GM19452 (cell line): ENCODE measurements around the gene TAF4B.
"Not testable (repeated sequence)": the region's sequence is repeated elsewhere in the genome, so short reads cannot be mapped to it uniquely, and the experiment has no call there.

ENCODE experiments used
- ATAC-seq: cut with Tn5 transposase; IDR thresholded peaks from one replicate; pipeline ENCODE4 v1.9.1; 2021; ENCODE audit not compliant: unreplicated experiment

Gene TAF4B, protein sequence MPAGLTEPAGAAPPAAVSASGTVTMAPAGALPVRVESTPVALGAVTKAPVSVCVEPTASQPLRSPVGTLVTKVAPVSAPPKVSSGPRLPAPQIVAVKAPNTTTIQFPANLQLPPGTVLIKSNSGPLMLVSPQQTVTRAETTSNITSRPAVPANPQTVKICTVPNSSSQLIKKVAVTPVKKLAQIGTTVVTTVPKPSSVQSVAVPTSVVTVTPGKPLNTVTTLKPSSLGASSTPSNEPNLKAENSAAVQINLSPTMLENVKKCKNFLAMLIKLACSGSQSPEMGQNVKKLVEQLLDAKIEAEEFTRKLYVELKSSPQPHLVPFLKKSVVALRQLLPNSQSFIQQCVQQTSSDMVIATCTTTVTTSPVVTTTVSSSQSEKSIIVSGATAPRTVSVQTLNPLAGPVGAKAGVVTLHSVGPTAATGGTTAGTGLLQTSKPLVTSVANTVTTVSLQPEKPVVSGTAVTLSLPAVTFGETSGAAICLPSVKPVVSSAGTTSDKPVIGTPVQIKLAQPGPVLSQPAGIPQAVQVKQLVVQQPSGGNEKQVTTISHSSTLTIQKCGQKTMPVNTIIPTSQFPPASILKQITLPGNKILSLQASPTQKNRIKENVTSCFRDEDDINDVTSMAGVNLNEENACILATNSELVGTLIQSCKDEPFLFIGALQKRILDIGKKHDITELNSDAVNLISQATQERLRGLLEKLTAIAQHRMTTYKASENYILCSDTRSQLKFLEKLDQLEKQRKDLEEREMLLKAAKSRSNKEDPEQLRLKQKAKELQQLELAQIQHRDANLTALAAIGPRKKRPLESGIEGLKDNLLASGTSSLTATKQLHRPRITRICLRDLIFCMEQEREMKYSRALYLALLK

DNA sequence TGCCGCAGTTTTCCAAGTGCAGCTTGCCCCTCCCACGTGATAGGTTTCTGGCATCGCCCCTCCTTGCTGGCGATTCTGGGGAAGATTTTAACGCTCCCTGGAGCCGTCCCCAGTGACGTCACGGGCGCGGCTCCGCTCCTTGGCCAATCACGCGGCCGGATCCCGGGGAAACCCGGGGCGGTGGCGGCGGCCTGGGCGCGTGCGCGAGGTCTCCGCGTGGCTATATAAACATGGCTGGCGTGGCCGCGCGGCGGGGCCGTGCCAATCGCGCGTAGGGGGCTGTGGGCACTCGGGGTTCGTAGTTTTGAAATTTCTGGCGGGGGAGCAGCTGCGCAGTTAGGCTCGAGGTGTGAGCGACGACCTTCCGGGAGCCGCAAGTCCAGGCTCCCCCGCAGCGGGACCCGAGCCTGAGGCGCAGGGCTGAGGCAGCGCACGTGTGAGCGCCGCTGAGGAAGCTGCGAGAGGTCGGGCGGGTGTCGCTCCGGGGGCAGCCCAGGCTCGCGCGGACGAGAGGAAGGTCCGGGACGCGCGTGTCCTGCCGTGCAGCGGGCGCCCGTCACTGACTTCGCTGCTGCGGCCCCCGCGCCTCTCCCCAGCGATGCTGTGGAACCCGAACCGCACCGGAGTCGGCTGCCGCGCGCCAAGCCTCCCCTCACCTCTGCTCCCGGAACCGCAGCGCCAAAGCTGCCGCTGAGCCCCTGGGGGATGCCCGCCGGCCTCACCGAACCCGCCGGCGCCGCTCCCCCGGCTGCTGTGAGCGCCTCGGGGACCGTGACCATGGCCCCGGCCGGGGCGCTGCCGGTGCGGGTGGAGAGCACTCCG is at the start of gene TAF4B:
Gene TAF4B, plus strand, starts transcription at position 217 of the 822 bp plus-strand sequence. Its CDS starts 489 bp downstream, at position 706.
- peak; percentile 90 for ATAC-seq

DNA sequence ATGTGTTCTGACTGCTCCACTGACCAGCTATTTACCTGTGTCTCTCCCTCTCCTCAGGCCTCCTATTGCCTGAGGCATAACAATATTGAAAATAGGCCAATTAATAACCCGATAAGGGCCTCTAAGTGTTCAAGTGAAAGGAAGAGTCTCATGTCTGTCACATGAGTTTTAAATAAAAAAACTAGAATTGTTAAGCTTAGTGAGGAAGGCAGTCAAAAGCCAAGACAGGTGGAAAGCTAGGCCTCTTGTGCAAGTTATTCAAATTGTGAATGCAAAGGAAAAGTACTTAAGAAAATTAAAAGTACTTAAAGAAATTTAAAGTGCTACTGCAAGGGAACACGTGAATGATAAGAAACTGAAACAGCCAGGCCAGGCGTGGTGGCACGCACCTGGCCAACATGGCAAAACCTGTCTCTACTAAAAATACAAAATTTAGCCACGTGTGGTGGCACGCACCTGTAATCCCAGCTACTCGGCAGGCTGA is 44.9 kb upstream of the TAF4B start:
- peak; percentile 65 for ATAC-seq

DNA sequence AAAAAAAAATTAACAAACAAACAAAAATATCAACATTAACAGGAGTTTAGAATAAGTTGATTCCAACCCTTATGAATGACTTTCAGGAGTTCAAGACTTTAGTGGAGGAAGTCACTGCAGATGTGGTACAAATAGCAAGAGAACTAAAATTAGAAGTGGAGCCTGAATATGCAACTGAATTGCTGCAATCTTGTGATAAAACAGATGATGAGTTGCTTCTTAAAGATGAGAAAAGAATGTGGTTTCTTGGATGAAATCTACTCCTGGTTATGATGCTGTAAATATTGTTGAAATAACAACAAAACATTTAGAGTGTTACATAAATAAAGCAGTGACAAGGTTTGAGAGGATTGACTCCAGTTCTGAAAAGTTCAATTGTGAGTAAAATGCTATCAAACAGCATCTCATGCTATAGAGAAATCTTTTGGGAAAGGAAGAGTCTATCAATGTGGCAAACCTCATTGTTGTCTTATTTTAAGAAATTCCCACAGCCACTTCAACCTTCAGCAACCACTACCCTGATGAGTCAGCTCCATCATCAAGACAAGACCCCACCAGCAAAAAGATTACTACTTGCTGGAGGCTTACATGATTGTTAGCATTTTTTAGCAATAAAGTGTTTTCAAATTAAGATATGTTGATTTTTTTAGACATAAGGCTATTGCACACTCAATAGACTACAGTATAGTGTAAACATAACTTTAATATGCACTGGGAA is 42.7 kb upstream of the TAF4B start:
- ATAC-seq = no peak

DNA sequence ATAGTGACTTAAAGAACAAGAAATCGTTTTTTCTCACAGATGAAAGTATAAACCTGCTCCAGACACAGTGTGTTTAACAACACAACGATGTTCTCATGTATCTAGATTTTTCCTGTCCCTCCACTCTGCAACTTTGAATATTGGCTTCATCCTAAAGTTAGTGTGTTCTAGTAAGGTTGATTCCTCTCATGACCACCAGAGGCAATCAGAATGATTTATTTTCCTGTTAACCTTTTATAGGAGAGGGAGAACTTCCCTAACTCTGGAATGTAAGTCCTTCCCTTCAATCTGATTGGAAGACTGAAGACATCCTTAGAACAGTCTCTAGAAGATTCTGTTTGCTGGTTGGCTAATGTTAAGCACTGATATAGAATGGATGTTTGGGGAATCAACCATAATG is 41.0 kb upstream of the TAF4B start:
- no peak for ATAC-seq

DNA sequence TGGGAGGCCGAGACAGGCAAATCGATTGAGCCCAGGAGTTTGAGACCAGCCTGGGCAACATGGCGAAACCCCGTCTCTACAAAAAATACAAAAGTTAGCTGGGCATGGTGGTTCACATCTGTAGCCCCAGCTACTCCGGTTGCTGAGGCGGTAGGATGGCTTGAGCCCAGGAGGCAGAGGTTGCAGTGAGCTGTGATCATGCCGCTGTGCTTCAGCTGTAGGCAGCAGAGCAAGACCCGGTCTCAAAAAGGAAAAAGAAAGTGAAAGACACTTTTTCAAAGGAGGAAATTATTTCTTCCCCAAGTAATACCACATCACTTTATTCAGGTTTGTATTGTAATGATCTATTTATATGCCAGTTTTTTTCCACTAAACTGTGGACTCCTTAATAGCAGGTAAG is 35.7 kb upstream of the TAF4B start:
- peak; percentile 84 for ATAC-seq

DNA sequence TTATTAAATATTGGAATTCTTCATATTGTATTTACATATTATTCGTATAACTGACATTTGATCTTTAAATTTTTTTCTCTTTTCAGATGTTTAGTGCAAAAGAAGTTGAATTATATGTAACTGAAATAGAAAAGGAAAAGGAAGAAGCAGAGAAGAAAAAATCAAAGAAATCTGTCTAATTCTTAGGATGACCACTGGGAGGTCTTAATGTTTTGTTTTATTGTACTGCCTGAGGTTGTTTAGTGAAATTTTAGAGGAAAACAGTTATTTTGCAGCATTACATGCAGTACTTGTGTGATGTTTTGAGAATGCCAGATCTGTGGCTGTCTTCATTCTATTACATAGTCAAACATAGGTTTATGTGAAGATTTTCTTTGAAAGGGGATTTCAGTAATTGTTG is 34.0 kb upstream of the TAF4B start:
- ATAC-seq = no peak

DNA sequence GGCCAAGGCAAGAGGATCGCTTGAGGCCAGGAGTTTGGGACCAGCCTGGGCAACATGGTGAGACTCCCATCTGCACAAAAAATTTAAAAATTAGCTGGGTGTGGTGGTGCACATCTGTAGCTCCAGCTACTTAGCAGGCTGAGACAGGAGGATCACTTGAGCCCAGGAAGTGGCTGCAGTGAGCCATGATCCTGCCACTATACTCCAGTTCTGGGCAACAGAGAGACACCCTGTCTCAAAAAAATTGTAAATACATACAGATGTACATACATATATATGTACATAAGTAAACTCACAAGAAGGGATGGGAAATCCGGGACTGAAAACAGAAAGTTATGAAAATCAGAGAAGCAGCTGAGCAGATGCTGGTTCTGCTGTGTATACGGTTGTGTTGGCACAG is 29.6 kb upstream of the TAF4B start:
- ATAC-seq = no peak

DNA sequence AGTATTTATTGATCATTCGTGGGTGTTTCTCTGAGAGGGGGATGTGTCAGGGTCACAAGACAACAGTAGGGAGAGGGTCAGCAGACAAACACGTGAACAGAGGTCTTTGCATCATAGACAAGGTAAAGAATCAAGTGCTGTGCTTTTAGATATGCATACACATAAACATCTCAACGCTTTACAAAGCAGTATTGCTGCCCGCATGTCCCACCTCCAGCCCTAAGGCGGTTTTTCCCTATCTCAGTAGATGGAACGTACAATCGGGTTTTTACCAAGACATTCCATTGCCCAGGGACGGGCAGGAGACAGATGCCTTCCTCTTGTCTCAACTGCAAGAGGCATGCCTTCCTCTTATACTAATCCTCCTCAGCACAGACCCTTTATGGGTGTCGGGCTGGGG is 24.2 kb upstream of the TAF4B start:
- ATAC-seq = not testable (repeated sequence)

DNA sequence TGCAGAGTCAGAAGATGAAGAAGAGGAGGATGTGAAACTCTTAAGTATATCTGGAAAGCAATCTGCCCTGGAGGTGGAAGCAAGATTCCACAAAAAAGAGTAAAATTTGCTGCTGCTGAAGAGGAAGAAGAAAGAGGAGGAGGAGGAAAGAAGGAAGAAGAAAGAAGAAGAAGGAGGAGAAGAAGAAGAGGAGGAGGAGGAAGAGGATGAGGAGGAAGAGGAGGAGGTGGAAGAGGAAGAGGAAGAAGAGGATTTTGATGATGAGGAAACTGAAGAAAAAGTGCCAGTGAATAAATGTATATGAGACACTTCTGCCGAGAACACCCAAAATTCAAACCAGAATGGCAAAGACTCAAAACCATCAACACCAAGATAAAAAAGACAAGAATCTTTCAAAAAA is 20.9 kb upstream of the TAF4B start:
- ATAC-seq = no peak

DNA sequence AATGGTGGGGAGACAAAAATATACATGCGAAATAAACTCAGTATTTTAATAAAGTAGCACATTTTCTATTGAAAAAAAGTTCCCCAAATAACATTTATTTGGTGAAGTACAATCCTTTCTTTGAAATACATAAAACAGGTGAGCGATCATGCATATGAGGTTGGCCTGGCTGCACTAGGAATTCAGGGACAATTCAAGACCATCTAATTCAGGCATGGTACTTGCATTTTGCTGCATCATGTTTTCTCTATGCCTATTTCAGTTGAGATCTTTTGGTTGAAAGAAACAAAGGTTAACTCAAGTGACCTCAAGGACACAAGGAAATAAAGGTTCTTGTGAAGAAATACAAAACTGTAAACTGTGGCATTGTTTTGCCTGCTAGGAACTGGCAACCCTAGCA is 19.8 kb upstream of the TAF4B start:
- ATAC-seq = no peak

DNA sequence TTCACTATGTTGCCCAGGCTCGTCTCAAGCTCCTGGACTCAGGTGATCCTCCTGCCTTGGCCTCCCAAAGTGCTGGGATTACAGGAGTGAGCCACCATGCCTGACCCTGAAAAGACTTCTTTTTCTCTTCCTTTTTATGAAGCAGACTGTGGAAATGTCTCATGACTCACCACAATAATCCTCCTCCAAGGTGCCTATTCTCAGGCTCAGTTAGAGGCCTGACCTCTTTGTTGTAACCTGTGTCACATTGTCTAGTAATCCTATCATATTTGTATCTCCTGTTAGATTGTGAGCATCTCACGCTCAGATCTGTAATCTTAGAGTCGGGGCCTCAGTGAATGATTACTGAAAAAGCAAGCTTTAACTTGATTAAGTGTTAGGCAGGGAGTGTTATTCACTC is 18.3 kb upstream of the TAF4B start:
- no peak for ATAC-seq

DNA sequence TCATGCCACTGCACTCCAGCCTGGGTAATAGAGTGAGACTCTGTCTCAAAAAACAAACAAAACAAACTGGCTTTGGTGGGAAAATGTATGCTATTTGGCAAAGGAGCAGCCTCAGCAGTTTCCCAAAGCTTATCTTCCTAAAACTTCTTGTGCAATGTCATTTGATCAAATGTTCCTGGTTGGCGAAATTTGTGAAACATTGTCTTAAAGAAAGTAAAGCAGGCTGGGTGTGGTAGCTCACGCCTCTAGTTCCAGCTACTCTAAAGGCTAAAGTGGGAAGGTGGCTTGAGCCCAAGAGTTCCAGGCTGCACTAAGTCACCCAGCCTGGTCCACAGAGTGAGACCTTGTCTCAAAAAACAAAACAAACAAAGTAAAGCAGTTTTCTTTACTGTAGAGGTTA is 17.3 kb upstream of the TAF4B start:
- ATAC-seq = no peak

DNA sequence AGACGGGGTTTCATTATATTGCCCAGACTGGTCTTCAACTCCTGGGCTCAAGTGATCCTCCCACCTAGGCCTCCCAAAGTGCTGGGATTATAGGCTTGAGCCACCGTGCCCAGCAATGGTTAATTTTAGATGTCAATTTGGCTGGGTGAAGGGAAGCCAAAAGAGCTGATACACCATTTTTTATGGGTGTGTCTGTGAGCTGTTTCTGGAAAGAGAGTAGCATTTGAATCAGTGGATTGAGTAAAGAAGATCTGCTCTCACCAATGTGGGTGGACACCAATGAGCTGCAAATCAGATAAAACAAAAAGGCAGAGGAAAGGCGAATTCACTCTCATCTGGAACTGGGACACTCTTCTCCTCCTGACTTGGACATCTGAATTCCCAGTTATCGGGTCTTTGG is 16.1 kb upstream of the TAF4B start:
- no peak for ATAC-seq

DNA sequence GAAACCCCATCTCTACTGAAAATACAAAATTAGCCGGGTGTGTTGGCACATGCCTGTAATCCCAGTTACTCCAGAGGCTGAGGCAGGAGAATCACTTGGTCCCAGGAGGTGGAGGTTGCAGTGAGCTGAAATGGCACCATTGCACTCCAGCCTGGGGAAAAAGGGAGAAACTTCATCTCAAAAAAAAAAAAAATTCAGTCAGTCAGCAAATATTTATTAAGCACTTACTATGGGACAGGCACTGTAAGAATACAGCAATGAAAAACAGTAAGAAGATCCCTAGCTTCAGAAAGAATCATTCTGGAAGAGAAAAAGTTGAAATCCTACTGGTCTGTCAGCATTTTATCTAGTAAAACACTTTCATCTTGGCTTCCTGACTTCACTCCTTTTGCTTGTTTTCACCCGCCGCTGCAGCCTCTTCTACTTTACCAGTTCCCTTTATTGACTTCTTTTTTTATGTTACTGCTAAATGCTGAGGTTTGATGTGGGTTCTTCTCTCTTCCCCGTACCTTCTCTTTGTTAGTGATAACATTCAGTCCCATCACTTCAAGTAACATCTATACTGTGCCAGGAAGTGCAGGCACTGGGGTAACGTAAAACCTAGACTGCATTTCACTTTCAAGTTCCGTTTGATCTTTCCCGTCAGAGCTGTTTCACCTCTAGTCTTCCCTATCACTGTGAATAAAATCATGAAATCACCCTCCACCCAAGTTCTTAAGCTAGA is 10.8 kb upstream of the TAF4B start:
- peak; percentile 93 for ATAC-seq

DNA sequence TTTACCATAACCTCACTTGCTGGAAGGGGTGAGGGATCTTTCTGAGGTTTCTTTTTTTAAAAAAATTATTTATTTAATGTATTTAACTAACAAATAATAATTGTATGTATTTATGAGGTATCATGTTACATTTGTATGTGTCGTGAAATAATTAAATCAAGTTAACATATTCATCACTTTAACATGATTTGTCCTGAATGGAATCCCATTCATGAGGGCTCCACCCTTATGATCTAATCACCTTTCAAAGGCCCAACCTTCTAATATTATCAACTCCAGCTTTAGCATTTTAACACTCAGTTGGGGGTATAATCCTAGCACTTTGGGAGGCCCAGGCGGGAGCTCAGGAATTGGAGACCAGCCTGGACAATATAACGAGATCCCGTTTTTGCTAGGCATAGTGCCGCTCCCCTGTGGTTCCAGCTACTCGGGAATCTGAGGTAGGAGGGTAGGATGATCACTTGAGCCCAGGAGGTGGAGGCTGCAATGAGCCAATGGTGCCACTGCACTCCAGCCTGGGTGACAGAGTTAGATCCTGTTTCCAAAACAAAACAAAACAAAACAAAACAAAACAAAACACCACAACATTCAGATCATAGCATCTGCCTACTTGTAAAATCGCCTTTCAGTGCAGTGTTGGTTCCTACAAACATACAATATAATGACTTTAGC is 1.1 kb upstream of the TAF4B start:
- ATAC-seq = no peak

DNA sequence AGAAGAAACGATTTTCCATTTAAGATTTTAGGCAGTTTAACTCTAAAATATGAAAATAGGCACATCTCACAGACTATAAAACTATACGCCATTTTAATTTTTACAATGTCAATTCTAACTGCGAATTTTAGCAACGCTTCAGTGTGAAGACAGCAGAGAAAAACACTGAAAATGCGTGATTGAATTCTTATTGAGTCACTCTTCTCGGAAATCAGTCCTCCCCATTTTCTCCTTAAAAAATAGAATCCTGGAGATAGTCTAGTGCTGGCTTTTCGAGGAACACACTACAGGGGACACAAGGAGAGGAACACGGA is 373 bp upstream of the TAF4B start:
- no peak for ATAC-seq

DNA sequence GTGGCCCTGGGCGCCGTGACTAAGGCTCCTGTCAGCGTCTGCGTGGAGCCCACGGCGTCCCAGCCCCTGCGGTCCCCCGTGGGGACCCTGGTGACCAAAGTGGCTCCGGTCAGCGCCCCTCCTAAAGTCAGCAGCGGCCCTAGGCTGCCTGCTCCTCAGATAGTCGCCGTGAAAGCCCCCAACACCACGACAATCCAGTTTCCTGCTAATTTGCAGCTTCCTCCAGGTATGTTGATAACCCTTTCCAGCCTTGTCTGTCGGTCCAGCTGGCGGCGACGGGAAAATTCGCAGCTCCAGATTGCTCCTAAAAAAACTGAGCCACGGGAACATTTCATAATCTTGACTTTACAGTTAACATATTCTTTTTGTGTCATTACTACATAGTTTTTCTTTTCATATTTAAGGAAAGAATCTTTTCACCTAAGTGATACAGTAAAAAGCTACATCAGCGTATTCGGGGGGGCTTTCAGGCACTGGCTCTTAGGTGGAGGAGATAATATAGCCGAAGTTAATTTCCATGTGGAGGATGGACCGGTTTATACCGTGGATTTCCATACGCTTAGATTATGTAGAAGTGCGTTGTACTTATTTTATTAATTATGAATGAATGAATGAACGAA is 916 bp downstream of the TAF4B start:
- peak; percentile 11 for ATAC-seq

DNA sequence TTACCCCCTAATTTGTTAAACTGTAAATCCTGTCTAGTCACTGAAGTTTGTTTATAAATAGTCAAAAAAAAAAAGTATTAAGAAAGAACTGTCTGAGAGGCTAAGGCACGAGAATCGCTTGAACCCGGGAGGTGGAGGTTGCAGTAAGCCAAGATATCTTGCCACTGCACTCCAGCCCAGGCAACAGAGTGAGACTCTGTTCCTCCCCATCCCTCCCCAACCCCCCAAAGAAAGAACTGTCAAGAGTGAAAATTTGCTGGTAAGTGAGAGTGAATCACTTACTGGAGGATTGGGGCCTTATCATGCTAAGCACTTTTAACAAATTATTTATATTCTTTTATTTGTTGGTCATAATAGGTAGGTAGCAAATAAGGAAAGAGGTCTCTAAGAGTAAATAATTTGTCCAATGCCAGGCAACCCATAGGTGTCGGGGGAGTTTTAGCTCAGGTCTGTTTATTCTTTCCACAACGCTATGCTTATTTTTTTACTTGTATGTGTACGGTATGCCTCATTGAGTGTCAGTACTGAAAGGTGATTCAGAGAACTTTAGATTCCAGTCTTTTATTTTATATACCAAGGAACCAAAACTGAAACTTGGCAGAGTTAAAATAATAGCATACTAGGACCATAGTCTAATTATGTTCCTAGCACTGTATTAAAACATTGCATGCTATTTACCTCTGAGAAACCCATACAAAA is 2.5 kb downstream of the TAF4B start:
- ATAC-seq = no peak
